Right cardiac atrium (tissue), 5 donors: ENCODE results near the gene SMARCAL1. TPM values are rescaled to one million over a fixed set of nuclear protein-coding genes. Genes with fewer than 3 reads are reported as not detected.
"Not testable (repeated sequence)": the region's sequence is repeated elsewhere in the genome, so short reads cannot be mapped to it uniquely, and the experiment has no call there.

Experiments used
- ATAC-seq, 2 donors: fragments of 200-7000 bp; cut with Tn5 transposase; one replicate each; pipeline versions ENCODE4 v1.8.0 to v1.9.1; 2020; ENCODE audit warnings: moderate library complexity in 2 of 2, mild to moderate bottlenecking in 1 of 2
- DNase-seq, 3 donors: peaks; one replicate each; pipeline ENCODE4 v3.0.0-alpha.2; 2020
- H3K27ac ChIP-seq: one replicate; pipeline ENCODE4 v1.5.1; 2013; ENCODE audit warnings: mild to moderate bottlenecking, low read length, control low read depth, moderate library complexity
- H3K27me3 ChIP-seq: one replicate; pipeline ENCODE4 v1.6.1; 2013; ENCODE audit not compliant: control insufficient read depth, insufficient read depth
- H3K4me1 ChIP-seq: one replicate; pipeline ENCODE4 v1.6.1; 2013; ENCODE audit warnings: low read length; ENCODE audit not compliant: control insufficient read depth, insufficient read depth
- H3K4me3 ChIP-seq: one replicate; pipeline ENCODE4 v1.5.1; 2013; ENCODE audit warnings: low read length, control low read depth
- H3K9me3 ChIP-seq: one replicate; pipeline ENCODE4 v1.6.1; 2013; ENCODE audit warnings: low read length; ENCODE audit not compliant: control insufficient read depth
- WGBS: extraction: QIAGEN DNeasy Blood & Tissue Kit; methylation state at CpG from one replicate; pipeline ENCODE4 v1.1.7; 2013; 5-methylcytosine and 5-hydroxymethylcytosine counted together
- intact Hi-C, 4 donors: fragments of 100-400 bp; cut with DNase I; formaldehyde crosslinking; loops; one replicate each; pipeline versions ENCODE4 v1.11.0 to v1.14.0; 2022 to 2023
- polyA plus RNA-seq: library from polyadenylated mRNA; stranded (reverse); fragments of 200-250 nt; gene quantifications from one replicate; pipeline ENCODE4 v1.2.3, GENCODE V29; 2013
- total RNA-seq, 4 donors: library from RNA; stranded (reverse); fragmentation: NEBNext Ultra II Directional; extraction: Animal tissue kit (Norgen Biotek cat#: 25700); gene quantifications; one replicate each; pipeline ENCODE4 v1.2.1, GENCODE V29; 2021
- donor health status: healthy with polysubstance abuse.
- donor health status: DM: no; HTN: yes; CAD: no.
- donor health status: DM: no; HTN: no; CAD: no.
- donor health status: DM: no; HTN: yes; CAD: no; lungs with severe emphysema.
- donor health status: DM: yes; HTN: yes; CAD: no.

Gene SMARCAL1
- total and polyA plus RNA-seq, 5 donors, result 9.3 to 16.1 (median 12.8) TPM

DNA sequence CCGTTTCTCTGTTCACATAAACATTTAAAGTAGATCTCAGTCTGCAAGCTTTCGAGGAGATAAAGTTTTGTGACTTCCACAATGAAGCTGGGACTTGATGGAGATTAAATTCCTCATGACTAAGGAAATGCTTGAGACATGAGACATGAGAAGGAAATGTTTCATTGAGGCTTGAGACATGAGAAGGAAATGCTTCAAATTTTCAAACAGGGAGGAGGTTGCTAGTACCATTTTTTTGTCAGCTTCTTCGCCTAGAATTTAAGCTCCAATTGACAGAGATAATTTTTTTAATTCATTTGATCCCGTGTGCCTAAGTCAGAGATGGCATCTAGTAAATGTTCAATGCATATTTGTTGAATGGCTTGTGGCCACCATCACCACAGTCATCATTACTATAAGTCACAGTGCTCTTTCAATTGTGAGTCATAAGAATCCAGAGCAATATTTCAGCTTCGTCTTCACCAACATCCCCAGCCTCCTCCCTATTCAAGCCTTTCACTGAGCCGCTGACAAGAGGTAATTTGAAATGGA is 39.5 kb upstream of the SMARCAL1 start:
- DNase-seq (no peak), ATAC-seq (no peak)
- Histone ChIP-seq H3K27ac (no peak overlapping the region), H3K4me3 (no peak overlapping the region), H3K9me3 (no peaks in the 10 kb centered on the region), H3K27me3 (no peaks in the 10 kb centered on the region), H3K4me1 (peaks cover 3% of the 10 kb centered on the region)
- intact Hi-C loops, result no loop called here
- WGBS, result 16% methylated on average over 6 of the region's 6 CpGs

DNA sequence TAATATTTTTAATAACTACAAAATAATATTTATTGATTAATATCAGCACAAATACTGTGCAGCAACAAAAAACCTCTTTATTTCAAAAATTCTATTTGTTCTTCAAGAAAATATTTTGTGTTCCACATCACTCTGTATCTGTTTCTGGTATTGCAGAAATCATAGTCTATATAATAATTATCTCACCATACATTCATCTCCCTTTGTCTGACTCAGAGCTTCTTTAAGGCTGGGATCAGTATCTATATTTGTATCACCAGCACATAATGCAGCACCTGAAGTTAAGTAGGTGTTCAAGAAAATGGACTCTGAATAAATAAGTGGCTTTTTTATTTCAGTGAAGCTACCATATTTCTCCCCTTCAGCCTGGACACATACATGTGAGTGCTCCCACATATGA is 38.4 kb upstream of the SMARCAL1 start:
- intact Hi-C loops, result no loop called here
- H3K27ac ChIP-seq, result no peak overlapping the region
- H3K9me3 ChIP-seq, result no peaks in the 10 kb centered on the region
- ATAC-seq (no peak), DNase-seq (no peak)
- no peak overlapping the region for H3K4me3 ChIP-seq
- H3K4me1 ChIP-seq, result peaks cover 3% of the 10 kb centered on the region
- no peaks in the 10 kb centered on the region for H3K27me3 ChIP-seq

DNA sequence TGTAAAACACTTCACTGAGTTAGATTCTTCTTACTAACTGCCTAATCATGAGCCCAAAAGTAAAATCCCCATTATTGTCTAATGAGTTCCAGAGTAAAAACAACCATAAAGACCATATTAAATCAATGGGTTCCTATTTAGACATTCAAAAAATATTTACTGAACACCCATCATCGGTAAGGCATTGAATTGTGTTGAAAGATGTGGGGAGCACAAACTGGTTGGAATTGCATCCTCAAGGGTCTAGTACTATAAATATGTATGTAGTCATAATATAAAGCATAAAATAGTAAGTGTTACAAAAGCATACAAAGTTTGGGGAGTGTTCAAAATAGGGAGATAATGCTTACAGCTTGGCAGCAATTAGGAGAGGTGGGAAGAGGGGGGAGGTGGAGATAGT is 37.0 kb upstream of the SMARCAL1 start:
- Histone ChIP-seq H3K4me3 (no peak overlapping the region), H3K27ac (no peak overlapping the region), H3K4me1 (peaks cover 3% of the 10 kb centered on the region), H3K9me3 (no peaks in the 10 kb centered on the region), H3K27me3 (no peaks in the 10 kb centered on the region)
- WGBS, result 77% methylated on average over 1 of the region's 1 CpG
- intact Hi-C loops, result no loop called here
- no peak for ATAC-seq
- no peak for DNase-seq

GRCh38 chr2:216379977-216380376 is 32.3 kb upstream of the SMARCAL1 start:
- no peaks in the 10 kb centered on the region for H3K27me3 ChIP-seq
- no peak overlapping the region for H3K27ac ChIP-seq
- ATAC-seq, result no peak
- intact Hi-C loops, result no loop called here
- no peak overlapping the region for H3K4me3 ChIP-seq
- DNase-seq, result no peak
- 55% methylated on average over 5 of the region's 5 CpGs for WGBS
- no peaks in the 10 kb centered on the region for H3K9me3 ChIP-seq
- H3K4me1 ChIP-seq, result no peaks in the 10 kb centered on the region

DNA sequence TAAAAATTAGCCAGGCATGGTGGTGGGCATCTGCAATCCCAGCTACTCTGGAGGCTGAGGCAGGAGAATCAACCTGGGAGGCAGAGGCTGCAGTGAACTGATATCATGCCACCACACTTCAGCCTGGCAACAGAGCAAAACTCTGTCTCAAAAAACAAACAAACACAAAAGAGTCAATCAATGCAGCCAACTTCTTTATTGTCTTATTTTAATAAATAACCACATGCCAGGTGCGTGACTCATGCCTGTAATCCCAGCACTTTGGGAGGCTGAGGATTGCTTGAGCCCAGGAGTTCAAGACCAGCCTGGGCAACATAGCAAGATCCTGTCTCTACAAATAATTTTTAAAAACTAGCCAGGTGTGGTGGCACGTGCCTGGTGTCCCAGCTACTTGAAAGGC is 27.9 kb upstream of the SMARCAL1 start:
- 79% methylated on average over 2 of the region's 2 CpGs for WGBS
- H3K4me3 ChIP-seq, H3K27me3 ChIP-seq, DNase-seq, H3K27ac ChIP-seq, intact Hi-C loops, H3K4me1 ChIP-seq, ATAC-seq, H3K9me3 ChIP-seq: not testable (repeated sequence)

GRCh38 chr2:216385478-216385877 is 26.8 kb upstream of the SMARCAL1 start:
- no peaks in the 10 kb centered on the region for H3K9me3 ChIP-seq
- no peaks in the 10 kb centered on the region for H3K27me3 ChIP-seq
- H3K27ac ChIP-seq, result no peak overlapping the region
- no peaks in the 10 kb centered on the region for H3K4me1 ChIP-seq
- no peak overlapping the region for H3K4me3 ChIP-seq
- 55% methylated on average over 2 of the region's 2 CpGs for whole genome bisulfite sequencing
- intact Hi-C loops, result no loop called here
- ATAC-seq (no peak), DNase-seq (no peak)

DNA sequence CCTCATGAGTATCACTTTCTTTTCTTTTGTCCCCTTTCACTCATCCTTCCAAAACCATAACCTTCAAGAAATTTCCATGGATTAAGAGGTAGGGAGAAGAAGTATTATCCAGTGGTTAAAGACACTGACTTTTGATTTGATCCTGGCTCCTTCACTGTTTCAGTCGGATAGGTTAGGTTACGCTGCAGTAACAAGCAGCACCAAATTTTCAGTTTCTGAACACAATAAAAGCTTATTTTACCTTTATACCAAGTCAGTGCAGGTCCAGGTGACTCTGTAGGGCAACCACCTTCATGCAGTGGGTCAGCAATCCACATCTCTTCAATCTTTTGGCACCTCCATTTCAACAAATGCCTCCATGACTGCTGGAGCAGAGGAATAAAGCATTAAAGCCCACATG is 25.0 kb upstream of the SMARCAL1 start:
- WGBS, result 98% methylated on average over 2 of the region's 2 CpGs
- ATAC-seq, result no peak
- no peak overlapping the region for H3K27ac ChIP-seq
- DNase-seq, result no peak
- no peaks in the 10 kb centered on the region for H3K4me1 ChIP-seq
- no peaks in the 10 kb centered on the region for H3K27me3 ChIP-seq
- no peaks in the 10 kb centered on the region for H3K9me3 ChIP-seq
- intact Hi-C loops, result no loop called here
- no peak overlapping the region for H3K4me3 ChIP-seq

- H3K27me3 ChIP-seq, result no peaks in the 10 kb centered on the region
- WGBS, result 86% methylated on average over 5 of the region's 5 CpGs
- ATAC-seq (no peak), DNase-seq (no peak)
- no peak overlapping the region for H3K4me3 ChIP-seq
- intact Hi-C loops, result no loop called here
- H3K9me3 ChIP-seq, result no peaks in the 10 kb centered on the region
- H3K4me1 ChIP-seq, result no peaks in the 10 kb centered on the region
- H3K27ac ChIP-seq, result no peak overlapping the region
Observed at GRCh38 chr2:216388046-216388884, 24.0 kb upstream of the SMARCAL1 start.

- 40% methylated on average over 1 of the region's 1 CpG for WGBS
- intact Hi-C loops, result no loop called here
- no peaks in the 10 kb centered on the region for H3K9me3 ChIP-seq
- no peaks in the 10 kb centered on the region for H3K27me3 ChIP-seq
- no peaks in the 10 kb centered on the region for H3K4me1 ChIP-seq
- ATAC-seq, result no peak
- no peak overlapping the region for H3K27ac ChIP-seq
- no peak for DNase-seq
- H3K4me3 ChIP-seq, result no peak overlapping the region
Observed at GRCh38 chr2:216389570-216389969, 22.7 kb upstream of the SMARCAL1 start.

DNA sequence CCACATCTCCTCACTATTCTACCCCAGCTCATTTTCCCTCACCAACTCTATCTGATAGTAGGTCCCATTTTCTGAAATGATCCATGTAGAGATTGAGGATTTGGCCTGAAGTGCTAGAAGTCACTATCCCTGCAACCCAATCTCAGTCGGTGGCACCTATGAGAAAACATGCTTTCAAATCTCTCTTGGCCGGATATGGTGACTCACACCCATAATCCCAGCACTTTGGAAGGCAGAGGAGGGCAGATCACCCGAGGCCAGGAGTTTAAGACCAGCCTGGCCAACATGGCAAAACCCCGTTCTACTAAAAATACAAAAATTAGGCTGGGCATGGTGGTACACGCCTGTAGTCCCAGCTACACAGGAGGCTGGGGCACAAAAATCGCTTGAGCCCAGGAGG is 20.9 kb upstream of the SMARCAL1 start:
- Histone ChIP-seq H3K9me3 (no peaks in the 10 kb centered on the region), H3K27me3 (no peaks in the 10 kb centered on the region), H3K27ac (no peak overlapping the region), H3K4me1 (no peaks in the 10 kb centered on the region), H3K4me3 (no peak overlapping the region)
- 88% methylated on average over 6 of the region's 6 CpGs for WGBS
- intact Hi-C loops, result no loop called here
- no peak for DNase-seq
- no peak for ATAC-seq

DNA sequence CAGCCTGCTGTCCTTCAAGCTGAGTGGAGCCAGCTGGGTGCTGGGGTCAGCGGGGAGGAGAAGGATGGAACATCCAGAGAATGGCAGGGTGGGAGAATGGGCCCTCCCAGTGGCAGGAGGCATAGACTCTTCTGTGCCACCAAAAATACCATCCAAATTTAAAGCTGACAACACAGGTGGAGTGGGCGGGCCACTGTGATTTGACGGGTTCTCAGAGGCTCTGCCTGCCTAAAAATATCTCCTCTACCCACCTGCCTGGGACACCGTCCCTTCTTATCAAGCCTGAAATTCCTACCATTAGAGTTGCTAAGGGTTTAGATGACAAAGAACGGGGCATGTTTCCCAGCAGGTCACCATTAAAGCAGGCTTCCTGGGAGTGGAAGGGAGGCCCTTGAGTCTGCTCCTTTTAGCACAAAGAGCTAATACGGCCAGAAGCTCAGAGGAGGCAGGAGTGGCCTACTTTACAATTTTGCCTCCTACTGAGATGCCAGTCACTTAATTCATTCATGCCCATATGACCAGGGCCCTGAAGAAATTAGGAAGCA is 20.2 kb upstream of the SMARCAL1 start:
- H3K27me3 ChIP-seq, result no peaks in the 10 kb centered on the region
- DNase-seq (no peak), ATAC-seq (no peak)
- 75% methylated on average over 6 of the region's 6 CpGs for WGBS
- no peaks in the 10 kb centered on the region for H3K9me3 ChIP-seq
- intact Hi-C loops, result no loop called here
- H3K4me3 ChIP-seq, result no peak overlapping the region
- no peak overlapping the region for H3K27ac ChIP-seq
- H3K4me1 ChIP-seq, result no peaks in the 10 kb centered on the region
